Endometrium (tissue), 2 donors: ENCODE measurements around the gene NDUFS8.
A peak's percentile ranks its signal among the peaks of the same experiment; 100 is the strongest.
"Not testable (repeated sequence)": the region's sequence is repeated elsewhere in the genome, so short reads cannot be mapped to it uniquely, and the experiment has no call there.

Source experiments
- FAIRE-seq: peaks from 2 replicates; lab custom pipeline; 2012; peaks lifted over from hg19 to GRCh38; lab: Jason Lieb, UNC
- donor health status: control.
- donor health status: control.

Gene NDUFS8

GRCh38 chr11:68030318-68031143 is at the start of gene NDUFS8:
NDUFS8 (plus strand) TSS chr11:68030681; CDS start chr11:68032152, 1,471 bp downstream.
- FAIRE-seq: peak; percentile 99

GRCh38 chr11:67981226-67981625 is 49.3 kb upstream of the NDUFS8 start:
- FAIRE-seq: not testable (repeated sequence)

DNA sequence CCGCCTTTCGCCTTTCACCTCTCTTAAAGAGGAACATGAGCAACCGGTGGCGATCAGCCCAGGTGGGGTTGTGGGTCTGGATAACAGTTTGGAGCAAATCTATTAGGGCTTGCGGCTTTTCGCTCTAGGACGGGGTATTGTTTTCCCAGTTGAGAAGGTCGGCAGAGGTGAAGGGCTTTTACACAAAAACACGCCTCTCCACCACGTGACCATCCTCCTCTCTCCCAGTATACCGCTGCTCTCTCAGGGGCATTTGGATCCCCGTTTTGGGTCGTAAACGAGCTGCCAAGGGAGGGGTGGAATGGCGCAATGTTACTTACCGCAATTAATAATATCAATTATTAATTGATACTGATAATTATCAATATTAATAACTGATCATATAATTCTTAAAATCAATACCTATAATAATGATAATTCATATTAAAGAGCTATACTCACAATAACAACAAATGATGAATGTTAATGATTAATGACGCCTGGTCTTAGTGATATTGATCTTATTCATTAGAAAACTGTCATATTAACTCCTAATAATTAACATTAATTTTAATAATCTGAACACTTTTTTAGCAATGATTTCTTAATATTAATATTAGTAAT is 48.1 kb upstream of the NDUFS8 start:
- FAIRE-seq: not testable (repeated sequence)

DNA sequence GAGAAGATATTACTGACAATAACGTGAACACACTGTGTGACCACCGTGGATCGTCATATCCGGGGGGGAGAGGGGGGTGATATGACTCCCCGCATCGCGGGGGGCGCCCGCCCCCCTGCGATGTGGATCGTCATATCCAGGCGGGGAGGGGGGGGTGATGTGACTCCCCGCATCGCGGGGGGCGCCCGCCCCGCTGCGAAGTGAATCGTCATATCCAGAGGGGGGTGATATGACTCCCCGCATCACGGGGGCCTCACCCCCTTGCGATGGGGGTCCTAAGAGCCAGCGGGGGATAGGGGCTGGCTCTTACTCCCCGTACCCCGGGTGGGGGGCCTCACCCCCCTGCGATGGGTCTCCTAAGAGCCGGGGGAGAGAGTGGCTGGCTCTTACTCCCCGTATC is 46.5 kb upstream of the NDUFS8 start:
- no peak for FAIRE-seq

DNA sequence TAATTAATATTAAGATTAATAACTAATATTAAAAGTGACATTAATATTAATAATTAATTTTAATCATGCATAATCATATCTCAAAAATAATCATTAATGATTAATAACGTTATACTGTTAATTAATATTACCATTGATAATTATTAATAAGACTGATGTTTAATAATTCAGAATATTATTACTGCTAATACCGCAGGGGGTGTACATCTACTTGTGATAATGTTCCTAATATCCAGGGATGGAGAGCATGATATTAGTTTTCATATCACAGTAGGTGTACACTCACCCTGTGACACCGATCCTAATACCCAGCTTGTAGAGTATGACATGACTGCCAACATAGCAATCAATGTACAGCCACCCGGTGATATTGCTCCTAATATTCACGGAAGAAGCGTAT is 45.2 kb upstream of the NDUFS8 start:
- FAIRE-seq: not testable (repeated sequence)

DNA sequence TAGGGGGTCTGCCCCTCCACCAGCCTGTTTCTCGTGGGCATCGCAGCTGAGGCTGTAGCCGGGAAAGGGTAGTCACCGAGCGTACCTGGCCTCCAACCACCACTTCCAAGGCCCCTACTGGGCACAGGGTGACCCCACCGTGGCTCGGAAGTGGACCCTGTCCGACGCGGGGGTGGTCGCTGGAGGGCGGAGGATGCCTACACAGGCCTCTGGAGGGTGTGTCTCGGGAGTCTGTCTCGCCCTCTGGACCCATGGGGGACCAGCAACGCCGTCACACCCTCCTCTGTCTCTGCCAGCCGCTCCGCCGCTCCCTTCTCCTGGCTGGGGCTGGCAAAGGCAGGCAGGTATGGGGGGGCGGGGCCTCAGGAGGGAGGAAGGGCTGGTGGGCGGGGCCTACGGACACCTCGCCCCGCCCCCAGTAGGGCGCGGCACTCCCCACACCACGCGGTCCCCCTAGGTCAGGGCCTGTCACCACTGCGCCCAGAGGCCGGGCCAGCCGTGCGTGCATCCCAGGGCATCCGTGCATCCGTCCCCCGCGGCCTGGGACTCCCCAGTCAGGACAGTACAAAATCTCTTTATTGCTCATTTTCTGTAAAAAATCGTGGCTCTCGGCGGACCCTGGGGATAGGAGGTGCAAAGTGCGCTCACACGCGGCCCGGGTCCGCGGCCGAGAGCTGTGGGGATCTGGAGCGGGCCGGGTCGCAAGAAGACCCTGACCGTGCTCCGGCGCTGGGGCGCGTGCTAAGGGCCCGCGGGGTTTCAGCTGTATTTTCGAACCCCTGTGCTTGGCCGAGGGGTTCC is 39.7 kb upstream of the NDUFS8 start:
- not testable (repeated sequence) for FAIRE-seq

GRCh38 chr11:67991347-67992121 is 38.9 kb upstream of the NDUFS8 start:
- FAIRE-seq: not testable (repeated sequence)

GRCh38 chr11:67993821-67994220 is 36.7 kb upstream of the NDUFS8 start:
- FAIRE-seq: not testable (repeated sequence)

DNA sequence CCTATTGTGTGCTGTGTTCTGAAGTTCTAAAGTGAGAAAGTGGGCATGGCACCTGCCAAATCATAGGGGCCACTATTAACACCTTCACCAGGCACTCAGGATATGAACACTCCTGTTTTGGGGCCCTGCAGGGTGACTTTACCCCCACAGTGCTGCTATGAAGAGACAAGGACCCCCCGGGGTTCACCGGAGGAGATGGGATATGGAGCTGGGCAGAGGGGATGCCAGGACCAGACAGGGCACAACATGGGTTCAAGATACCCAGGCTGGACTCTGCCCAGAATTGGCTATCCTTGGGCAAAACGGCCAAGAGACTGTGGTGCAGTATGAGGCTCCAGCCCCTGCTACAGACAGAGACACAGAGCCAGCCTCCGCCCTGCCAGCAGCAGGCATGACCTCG is 36.1 kb upstream of the NDUFS8 start:
- not testable (repeated sequence) for FAIRE-seq

DNA sequence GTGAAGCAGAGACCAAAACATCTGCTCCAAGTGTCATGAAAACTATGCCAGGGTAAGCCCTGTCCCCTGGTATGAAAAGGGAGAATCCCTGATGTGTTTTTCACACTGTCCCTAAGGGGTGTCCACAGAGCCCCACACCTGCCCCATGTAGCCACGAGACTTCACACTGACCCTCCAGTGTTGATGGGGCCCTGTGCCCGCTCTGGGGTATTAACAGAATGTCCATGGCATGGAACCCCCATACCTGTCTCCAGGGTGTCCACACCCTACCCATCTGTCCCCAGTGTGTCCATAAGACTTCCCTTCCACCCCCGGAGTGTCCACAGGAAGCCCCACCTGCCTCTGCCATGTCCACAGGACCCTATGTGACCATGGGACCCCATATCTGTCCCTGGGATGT is 35.4 kb upstream of the NDUFS8 start:
- not testable (repeated sequence) for FAIRE-seq

GRCh38 chr11:67995579-67995978 is 34.9 kb upstream of the NDUFS8 start:
- not testable (repeated sequence) for FAIRE-seq

GRCh38 chr11:67996051-67996450 is 34.4 kb upstream of the NDUFS8 start:
- FAIRE-seq: no peak

GRCh38 chr11:67996622-67997474 is 33.6 kb upstream of the NDUFS8 start:
- FAIRE-seq: no peak

GRCh38 chr11:67997475-67997921 is 33.0 kb upstream of the NDUFS8 start:
- FAIRE-seq: no peak

- FAIRE-seq: no peak
Observed at GRCh38 chr11:67998150-67999045, 32.1 kb upstream of the NDUFS8 start.

DNA sequence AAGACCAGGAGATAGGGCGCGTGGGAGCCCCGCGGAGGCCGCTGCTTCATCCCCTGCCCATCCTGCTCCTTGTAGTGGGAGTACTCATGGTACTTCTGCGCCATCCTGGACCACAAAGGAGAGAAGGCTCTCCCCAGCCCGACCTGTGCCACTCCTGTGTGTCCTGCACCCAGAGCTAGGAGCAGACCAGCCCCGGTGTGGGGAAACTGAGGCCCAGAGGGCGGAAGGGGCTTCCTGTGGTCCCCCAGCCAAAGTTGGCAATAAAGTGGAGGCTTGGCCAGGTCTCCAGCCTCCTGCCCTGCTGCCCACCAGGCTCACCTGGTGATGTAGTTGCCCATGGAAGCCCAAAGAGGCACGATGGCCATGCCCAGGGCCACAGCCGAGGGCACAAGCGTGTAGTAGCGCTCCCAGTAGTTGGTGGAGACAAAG is 31.3 kb upstream of the NDUFS8 start:
- no peak for FAIRE-seq

- no peak for FAIRE-seq
Observed at GRCh38 chr11:67999704-68000103, 30.8 kb upstream of the NDUFS8 start.

GRCh38 chr11:68002575-68002937 is 27.9 kb upstream of the NDUFS8 start:
- no peak for FAIRE-seq

GRCh38 chr11:68002938-68003845 is 27.3 kb upstream of the NDUFS8 start:
- FAIRE-seq: no peak
